Nephron progenitor cell (in vitro differentiated cells): ENCODE measurements around the gene LIN28B.

Experiments used
- DNase-seq: peaks from one replicate; pipeline ENCODE4 v3.0.0; 2021
- H3K27ac Mint-ChIP-seq: 2 replicates; pipeline ENCODE4 v1.8.0; 2021; ENCODE audit warnings: mild to moderate bottlenecking, moderate library complexity, mixed read lengths
- H3K27me3 Mint-ChIP-seq: 2 replicates; pipeline ENCODE4 v1.8.0; 2021; ENCODE audit warnings: mild to moderate bottlenecking, low read depth, mixed read lengths; ENCODE audit not compliant: poor library complexity
- H3K36me3 Mint-ChIP-seq: 2 replicates; pipeline ENCODE4 v1.8.0; 2021; ENCODE audit warnings: low read depth, mixed read lengths
- H3K4me1 Mint-ChIP-seq: 2 replicates; pipeline ENCODE4 v1.8.0; 2021; ENCODE audit warnings: mixed read lengths
- H3K4me3 Mint-ChIP-seq: 2 replicates; pipeline ENCODE4 v1.8.0; 2021; ENCODE audit warnings: mild to moderate bottlenecking, moderate library complexity, mixed read lengths
- H3K9me3 Mint-ChIP-seq: 2 replicates; pipeline ENCODE4 v1.8.0; 2021; ENCODE audit warnings: mild to moderate bottlenecking, moderate library complexity, mixed read lengths
- CTCF ChIP-seq: fragments of 200-600 bp; sonication (generic); IDR thresholded peaks from 2 replicates; pipeline ENCODE4 v1.5.0; 2021; ENCODE audit warnings: antibody characterized with exemption

LIN28B gene

DNA sequence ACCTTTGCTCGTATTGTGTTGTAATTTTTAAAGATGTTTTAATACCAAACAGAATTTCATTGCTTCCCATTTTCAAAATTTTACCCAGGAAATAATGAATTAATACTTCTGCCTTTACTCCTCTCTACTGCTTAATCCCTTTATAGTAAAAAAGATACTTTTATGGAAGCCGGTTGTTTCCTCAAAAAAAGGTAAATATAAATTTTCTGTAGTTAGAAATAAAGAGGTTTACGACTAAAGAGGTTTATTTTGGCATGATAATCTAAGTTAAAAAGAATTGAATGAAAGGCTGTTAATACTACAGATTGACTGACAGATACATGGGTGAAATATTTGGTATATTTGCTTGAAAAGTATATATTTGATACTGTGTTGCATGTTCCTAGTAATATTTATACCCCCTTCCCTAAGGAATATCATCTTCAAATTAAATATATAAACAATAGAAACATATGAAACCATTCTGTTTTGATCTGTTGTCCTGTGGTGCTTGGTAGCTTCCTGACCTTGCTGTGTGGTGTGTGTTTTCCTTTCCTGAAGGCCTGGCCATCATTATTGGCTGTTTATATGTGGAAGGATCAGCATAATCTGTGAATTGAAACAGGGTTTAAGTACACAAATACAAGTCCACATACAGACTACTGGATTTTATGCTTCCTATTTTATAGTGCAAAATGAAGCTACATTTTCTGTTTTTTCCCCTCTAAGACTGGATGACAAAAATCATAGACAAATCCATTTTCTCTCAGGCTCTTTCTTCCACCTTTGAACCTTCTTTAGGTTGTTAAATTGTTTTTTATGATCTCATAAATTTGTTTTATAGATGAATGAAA, 2.3 kb downstream of the LIN28B start:
- H3K27ac Mint-ChIP-seq = peak overlapping the region; percentile 94
- DNase-seq = no peak
- no peak for TF ChIP-seq CTCF
- H3K36me3 Mint-ChIP-seq = peaks cover 29% of the 10 kb centered on the region
- no peaks in the 10 kb centered on the region for H3K9me3 Mint-ChIP-seq
- no peaks in the 10 kb centered on the region for H3K27me3 Mint-ChIP-seq
- H3K4me1 Mint-ChIP-seq = peaks cover 28% of the 10 kb centered on the region
- peak overlapping the region; percentile 99 for H3K4me3 Mint-ChIP-seq

DNA sequence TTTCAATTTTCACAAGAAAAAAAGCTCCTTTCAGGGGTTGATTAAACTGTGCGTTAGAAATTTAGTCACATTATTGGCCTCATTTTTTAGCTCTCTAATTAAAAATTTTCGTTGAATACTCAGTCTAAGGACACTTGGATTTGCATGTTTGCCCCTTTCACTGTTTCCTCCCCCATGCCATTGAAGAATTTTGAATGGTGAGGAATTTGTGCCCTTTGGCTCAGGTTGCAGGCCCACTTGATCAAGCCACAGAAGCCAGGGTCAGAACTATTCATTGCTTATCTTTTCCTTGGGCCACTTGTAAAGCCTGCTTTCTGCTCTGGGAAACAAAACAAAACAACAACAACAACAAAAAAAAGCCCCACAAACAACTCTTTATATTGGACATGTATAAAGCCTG, 12.2 kb downstream of the LIN28B start:
- Mint-ChIP-seq H3K4me1 (peaks cover 42% of the 10 kb centered on the region), H3K4me3 (peak overlapping the region; percentile 62), H3K27ac (peak overlapping the region; percentile 98), H3K36me3 (peaks cover 23% of the 10 kb centered on the region), H3K27me3 (no peaks in the 10 kb centered on the region), H3K9me3 (no peaks in the 10 kb centered on the region)
- TF ChIP-seq CTCF = no peak
- DNase-seq = no peak

- peak overlapping the region; percentile 98 for H3K27ac Mint-ChIP-seq
- no peak for TF ChIP-seq CTCF
- H3K4me3 Mint-ChIP-seq = peak overlapping the region; percentile 62
- peaks cover 39% of the 10 kb centered on the region for H3K4me1 Mint-ChIP-seq
- H3K9me3 Mint-ChIP-seq = no peaks in the 10 kb centered on the region
- no peaks in the 10 kb centered on the region for H3K27me3 Mint-ChIP-seq
- no peak for DNase-seq
- H3K36me3 Mint-ChIP-seq = peaks cover 26% of the 10 kb centered on the region
Observed at GRCh38 chr6:104969785-104970581, 13.1 kb downstream of the LIN28B start.

GRCh38 chr6:104973404-104973803, 16.5 kb downstream of the LIN28B start:
- H3K9me3 Mint-ChIP-seq = peaks cover 7% of the 10 kb centered on the region
- DNase-seq = no peak
- H3K27me3 Mint-ChIP-seq = no peaks in the 10 kb centered on the region
- H3K27ac Mint-ChIP-seq = peak overlapping the region; percentile 99
- no peak for TF ChIP-seq CTCF
- H3K36me3 Mint-ChIP-seq = peaks cover 53% of the 10 kb centered on the region
- peak overlapping the region; percentile 49 for H3K4me3 Mint-ChIP-seq
- H3K4me1 Mint-ChIP-seq = peaks cover 34% of the 10 kb centered on the region

DNA sequence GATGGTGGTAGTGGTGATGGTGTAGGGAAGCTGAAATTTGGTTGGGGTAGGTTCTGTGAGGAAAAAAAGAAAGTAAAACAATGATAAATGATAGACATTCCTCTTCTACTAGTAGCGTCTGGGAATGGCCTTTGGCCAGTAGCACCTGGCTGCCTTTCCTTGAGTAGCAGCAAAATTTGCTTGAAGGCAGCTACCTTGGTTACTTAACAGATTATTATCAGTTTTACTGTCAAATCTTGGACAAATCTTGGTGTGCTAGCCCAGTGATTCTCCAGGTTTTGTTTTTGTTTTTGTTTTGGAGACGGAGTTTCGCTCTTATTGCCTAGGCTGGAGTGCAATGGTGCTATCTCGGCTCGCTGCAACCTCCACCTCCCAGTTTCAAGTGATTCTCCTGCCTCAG, 26.4 kb downstream of the LIN28B start:
- DNase-seq = no peak
- H3K9me3 Mint-ChIP-seq = peaks cover 6% of the 10 kb centered on the region
- TF ChIP-seq CTCF = no peak
- no peak overlapping the region for H3K27ac Mint-ChIP-seq
- no peaks in the 10 kb centered on the region for H3K27me3 Mint-ChIP-seq
- H3K4me3 Mint-ChIP-seq = no peak overlapping the region
- peaks cover 86% of the 10 kb centered on the region for H3K36me3 Mint-ChIP-seq
- H3K4me1 Mint-ChIP-seq = no peaks in the 10 kb centered on the region
